ENCODE data around the gene DAGLA.
"Not testable (repeated sequence)": the region's sequence is repeated elsewhere in the genome, so short reads cannot be mapped to it uniquely, and the experiment has no call there.

The DAGLA gene

GRCh38 chr11:61666684-61667297, 13.4 kb upstream of the DAGLA start:
- no peak for DNase-seq (ENCODE audit: low spot score)

GRCh38 chr11:61667684-61668305, 12.4 kb upstream of the DAGLA start:
- DNase-seq (ENCODE audit: low spot score): no peak

- DNase-seq (ENCODE audit: low spot score): no peak
Observed at GRCh38 chr11:61669417-61669816, 10.8 kb upstream of the DAGLA start.

- no peak for DNase-seq (ENCODE audit: low spot score)
Observed at GRCh38 chr11:61670626-61671025, 9.6 kb upstream of the DAGLA start.

- DNase-seq (ENCODE audit: low spot score): no peak
Observed at GRCh38 chr11:61671527-61671926, 8.7 kb upstream of the DAGLA start.

- not testable (repeated sequence) for DNase-seq (ENCODE audit: low spot score)
Observed at GRCh38 chr11:61673946-61674467, 6.2 kb upstream of the DAGLA start.

- DNase-seq (ENCODE audit: low spot score): peak; percentile 66
Observed at GRCh38 chr11:61675826-61676225, 4.4 kb upstream of the DAGLA start.

- DNase-seq (ENCODE audit: low spot score): no peak
Observed at GRCh38 chr11:61679296-61679695, 895 bp upstream of the DAGLA start.

- peak; percentile 64 for DNase-seq (ENCODE audit: low spot score)
Observed at GRCh38 chr11:61680622-61681221, 531 bp downstream of the DAGLA start.

- peak; percentile 64 for DNase-seq (ENCODE audit: low spot score)
Observed at GRCh38 chr11:61682093-61682732, 2.0 kb downstream of the DAGLA start.

GRCh38 chr11:61682906-61683675, 2.9 kb downstream of the DAGLA start:
- peak; percentile 50 for DNase-seq (ENCODE audit: low spot score)

GRCh38 chr11:61683961-61684869, 4.0 kb downstream of the DAGLA start:
- DNase-seq (ENCODE audit: low spot score): no peak

- no peak for DNase-seq (ENCODE audit: low spot score)
Observed at GRCh38 chr11:61684870-61685616, 4.9 kb downstream of the DAGLA start.

- no peak for DNase-seq (ENCODE audit: low spot score)
Observed at GRCh38 chr11:61685617-61685967, 5.4 kb downstream of the DAGLA start.

GRCh38 chr11:61686066-61686465, 5.9 kb downstream of the DAGLA start:
- no peak for DNase-seq (ENCODE audit: low spot score)

GRCh38 chr11:61686469-61686868, 6.3 kb downstream of the DAGLA start:
- no peak for DNase-seq (ENCODE audit: low spot score)

GRCh38 chr11:61687420-61687819, 7.2 kb downstream of the DAGLA start:
- no peak for DNase-seq (ENCODE audit: low spot score)

GRCh38 chr11:61688365-61689163, 8.4 kb downstream of the DAGLA start:
- no peak for DNase-seq (ENCODE audit: low spot score)

- no peak for DNase-seq (ENCODE audit: low spot score)
Observed at GRCh38 chr11:61689164-61689496, 8.9 kb downstream of the DAGLA start.
